HTERT RPE-1 (cell line): ENCODE results near the gene RPS21.
"Not testable (repeated sequence)": the region's sequence is repeated elsewhere in the genome, so short reads cannot be mapped to it uniquely, and the experiment has no call there.

Experiments used
- in situ Hi-C: fragments of 300-500 bp; cut with MboI; formaldehyde crosslinking; loops from 4 replicates; pipeline ENCODE4 v1.14.3; 2020; ENCODE audit warnings: low sequenced_read_pairs

The RPS21 gene

DNA sequence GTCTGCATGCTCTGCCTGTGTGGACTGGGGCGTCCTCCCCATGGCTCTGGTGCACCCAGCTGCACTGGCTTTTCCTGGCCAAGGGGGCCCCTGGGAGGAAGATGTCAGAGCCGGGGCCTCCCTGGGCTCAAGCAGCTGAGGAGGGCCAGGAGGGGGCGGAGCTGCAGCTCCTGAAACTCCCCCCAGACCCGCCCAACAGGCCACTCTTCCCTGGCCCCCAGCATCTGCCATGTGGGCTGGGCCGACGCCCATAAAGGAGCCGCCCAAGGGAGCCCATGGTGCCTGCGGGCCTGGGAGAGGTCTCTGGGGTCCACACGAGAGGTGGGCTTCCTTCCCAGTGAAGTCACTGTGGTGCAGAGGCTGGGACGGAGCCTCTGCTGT lies 36.4 kb downstream of the RPS21 start:
- in situ Hi-C loops = no loop called here

DNA sequence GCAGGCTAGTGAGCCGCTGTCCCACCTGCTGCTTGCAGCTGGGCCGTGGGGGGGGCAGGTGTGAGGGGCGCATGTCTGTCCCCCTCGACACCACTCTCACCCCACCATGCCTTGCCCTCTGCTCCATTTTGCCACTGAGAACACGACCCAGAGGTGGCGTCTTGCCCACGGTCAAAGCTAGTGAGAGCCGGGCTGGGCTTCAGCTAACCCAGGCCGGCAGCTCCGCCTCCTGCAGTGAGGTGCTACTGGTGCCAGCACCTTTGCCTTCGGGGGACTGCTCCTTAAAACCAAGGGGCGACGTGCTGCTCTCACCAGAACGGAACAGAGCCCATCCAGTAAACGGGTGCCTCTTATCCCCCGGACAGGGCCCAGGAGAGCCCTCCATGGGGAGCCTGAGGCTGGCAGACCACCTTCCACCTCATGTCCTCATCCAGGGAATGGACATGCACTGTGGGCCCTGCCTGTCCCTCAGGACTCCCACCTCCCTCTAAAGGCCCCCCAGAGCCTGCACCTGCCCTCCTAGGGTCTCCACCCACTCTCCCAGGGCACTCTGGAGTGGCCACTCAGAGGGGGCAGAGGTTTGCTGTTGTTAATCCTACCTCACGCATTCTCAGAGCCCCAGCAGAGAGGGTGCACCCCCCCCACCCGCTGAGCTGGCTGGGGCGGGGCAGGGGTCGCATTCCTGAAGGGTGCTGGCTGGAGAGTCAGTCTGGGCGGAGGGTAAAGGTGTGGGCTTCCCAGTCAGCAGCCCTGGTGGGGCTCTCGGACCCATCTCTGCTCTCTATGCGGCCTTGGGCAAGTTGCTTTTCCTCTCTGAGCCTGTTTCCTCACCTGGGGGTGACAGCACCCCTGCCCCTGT lies 37.6 kb downstream of the RPS21 start:
- in situ Hi-C loops = no loop called here

DNA sequence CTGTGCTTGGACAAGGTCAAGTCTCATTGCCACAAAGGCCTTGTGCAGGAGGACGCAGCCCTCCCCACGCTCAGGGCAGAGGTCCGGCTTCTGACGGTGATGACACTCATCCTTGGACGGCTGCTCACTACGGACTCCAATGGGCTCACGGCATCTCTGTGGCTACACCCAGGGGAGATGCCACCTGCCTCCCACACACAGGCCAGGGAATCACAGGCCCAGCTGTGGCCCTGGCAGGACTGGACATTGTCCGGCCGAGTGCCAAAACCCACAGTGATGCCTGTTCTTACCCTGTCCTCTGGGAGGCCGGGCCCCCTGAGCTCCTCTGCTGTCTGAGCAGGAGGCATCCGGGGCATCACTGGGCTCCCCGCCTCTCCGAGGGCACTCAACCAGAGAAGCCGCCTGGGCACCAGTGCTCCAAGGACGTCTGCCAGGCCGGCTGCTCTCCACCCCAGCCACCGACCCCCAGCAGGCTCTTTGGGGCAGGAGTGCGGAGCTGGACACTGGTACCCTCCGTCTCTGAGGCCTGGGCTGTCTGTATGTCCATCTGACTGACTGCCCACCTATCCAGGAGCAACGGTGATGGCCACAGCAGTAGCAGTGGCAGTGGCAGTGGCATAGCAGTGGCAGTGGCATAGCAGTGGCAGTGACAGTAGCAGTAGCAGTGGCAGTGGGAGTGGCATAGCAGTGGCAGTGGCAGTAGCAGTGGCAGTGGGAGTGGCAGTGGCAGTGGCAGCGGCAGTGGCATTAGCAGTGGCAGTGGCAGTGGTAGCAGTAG lies 38.6 kb downstream of the RPS21 start:
- in situ Hi-C loops = no loop called here

DNA sequence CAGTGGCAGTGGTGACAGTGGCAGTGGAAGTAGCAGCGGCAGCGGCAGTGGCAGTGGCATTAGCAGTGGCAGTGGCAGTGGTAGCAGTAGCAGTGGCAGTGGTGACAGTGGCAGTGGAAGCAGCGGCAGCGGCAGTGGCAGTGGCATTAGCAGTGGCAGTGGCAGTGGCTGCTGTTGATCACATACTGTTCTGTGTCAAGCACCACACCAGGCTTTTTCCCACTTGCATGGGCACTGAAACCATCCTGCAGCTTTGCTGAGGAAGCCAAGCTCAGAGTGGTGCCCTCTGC lies 39.1 kb downstream of the RPS21 start:
- in situ Hi-C loops = not testable (repeated sequence)

DNA sequence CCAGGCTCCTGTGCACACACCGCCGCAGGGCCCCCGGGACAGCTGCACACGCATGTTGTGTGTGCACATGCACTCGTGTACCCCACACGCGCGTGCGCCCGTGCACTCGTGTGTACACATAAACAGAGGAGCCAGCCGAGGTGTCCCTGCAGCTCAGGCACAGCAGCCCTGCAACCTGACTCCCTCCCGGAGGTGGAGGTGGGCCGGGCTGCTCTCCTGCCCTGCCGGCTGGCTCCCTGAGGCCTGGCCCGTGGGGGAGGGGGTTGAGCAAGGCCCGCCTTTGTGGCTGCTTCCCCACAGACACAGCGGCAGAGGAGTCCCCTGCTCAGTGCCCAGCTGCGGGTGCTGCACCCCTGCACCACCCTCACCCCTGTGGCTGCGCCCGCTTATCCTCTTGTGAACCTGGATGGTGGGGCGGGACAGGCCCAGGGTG lies 39.8 kb downstream of the RPS21 start:
- in situ Hi-C loops = no loop called here

DNA sequence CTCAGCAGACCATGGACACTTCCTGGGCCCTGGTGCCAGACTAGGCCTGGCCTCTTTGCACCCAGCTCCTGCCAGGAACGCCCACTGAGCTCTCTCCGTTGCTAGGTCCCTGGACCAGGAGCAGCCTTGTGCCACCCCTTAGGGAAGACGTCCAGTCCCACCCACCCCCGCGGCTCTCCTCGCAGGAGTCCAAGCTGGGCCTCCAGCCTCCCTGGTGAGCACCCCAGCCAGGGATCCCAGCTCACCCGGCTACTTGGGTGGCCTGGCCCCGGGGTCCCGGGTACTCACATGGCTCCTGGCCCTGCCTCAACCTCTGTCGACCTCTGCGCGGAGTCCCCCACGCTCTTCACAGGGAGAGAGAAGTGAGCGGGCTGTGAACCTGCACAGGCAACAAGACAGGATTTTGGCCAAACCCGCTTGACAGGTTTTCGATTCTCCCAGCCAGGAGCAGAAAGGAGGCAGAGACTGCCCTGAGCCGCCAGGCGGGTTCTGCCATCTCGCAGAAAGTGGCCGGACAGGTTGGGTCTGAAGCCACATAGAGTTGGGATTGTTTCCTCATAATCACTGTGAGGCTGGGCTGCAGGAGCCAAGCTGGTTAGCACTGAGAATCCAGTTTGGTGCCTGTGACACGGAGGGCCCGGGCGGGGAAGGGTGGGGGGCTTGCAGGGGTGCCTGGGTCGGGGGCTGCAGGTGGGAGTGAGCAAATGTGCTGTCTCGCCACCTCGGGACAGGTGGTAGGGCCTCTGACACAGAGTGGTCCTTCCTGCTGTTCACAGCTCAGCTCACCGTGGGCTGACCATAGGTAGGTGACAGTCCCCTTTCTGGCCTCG lies 40.5 kb downstream of the RPS21 start, which contains the start of gene RBBP8NL:
Gene RBBP8NL, minus strand, starts transcription at position 368 of the 830 bp plus-strand sequence. CDS start 7,892 bp downstream, outside the sequence.
- in situ Hi-C loops = no loop called here

DNA sequence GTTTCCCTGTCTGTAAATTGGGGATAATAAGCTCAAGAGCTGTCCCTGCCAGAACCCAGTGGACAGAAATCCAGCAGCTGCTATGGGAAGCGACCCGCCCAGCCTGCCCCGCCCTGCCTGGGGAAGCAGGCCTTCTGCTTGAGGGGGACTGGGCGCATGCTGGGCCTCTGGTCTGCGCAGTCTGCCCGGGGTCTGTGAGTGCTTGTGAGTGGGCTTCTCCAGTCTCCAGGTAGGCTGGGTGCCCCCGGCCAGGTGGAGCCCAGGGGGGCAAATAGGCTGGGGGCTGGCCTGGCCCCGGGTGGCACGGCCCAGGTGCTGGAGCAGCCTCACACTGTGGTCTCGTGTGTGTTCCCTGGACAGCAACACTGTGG lies 41.1 kb downstream of the RPS21 start:
- in situ Hi-C loops = no loop called here

DNA sequence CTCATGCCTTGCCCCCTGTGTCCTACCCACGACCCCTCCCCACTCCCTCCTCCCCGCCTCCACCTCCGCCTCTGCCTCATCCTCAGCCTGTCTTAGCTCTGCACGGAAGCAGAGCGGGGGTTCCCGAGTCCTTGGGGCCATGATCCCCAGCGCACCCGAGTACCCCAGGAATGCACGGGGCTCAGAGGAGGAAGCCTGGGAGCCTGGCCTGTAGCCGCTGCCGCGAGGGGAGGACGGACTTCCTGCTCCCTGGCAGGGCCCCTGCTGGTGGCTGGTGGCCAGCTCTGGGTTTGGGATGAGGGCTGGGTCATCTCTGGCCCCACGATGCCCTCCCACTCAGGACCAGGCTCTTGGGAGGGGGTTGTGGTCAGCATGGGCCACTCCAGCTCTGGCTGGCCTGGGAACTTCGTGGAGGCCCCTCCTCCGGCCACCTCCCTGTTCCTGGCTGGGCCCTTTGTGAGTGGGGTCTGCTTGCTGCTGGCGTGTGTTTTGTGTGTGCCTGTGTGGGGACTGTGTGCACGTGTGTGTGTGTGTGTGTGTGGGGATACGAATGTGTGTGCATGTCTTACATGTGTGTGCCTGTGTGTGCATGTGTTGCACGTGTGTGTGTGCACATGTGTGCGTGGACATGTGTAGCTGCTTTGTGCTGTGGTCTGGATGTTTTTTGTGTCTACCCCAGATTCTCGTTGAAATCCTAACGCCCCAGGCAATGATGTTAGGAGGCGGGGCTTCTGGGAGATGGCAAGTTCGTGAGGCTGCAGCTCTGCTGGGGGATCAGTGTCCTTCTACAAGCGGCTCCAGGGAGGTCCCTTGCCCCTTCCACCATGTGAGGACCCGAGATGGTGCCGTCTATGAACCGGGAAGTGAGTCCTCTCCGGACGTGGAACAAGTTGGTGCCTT lies 41.7 kb downstream of the RPS21 start:
- in situ Hi-C loops = no loop called here

DNA sequence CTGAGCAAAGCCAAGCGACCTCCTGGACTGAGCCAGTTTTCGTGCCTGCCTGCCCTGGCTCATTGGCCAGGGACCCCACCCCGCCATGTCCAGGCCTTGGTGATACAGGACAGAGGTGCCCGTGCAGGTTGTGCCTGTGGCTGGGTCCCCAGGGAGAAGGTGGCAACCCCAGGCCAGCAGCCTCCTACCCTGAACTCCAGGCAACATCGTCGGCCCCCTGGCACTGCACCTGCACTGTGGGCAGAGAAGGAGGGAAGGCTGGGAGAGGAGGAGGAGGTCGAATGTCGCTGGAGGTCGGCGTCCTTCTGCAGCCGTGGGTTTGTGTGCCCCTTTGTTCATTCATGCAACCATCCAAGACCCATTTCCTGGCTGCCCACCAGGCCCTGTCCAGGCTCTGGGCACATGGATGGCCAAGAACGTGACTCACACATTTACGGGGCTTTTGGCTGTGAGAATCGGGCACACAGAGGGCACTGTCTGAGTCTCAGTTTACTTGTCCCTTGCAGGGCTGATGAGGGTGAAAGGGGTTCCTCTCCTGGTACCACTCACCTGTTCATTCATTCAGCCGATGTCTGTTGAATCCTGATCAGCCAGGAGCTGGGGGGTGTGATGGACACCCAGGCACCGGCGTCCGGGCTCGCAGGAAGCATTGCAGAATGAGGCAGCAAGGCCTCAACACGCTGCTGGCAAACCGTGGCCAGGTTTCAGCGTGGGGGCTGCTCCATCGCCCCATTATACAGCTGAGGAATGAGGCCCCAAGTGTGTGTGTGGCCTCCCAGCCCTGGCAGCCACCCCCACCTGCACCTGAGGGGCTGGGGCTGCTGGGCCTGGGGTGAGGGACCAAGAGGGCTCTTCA lies 42.8 kb downstream of the RPS21 start:
- in situ Hi-C loops = no loop called here

DNA sequence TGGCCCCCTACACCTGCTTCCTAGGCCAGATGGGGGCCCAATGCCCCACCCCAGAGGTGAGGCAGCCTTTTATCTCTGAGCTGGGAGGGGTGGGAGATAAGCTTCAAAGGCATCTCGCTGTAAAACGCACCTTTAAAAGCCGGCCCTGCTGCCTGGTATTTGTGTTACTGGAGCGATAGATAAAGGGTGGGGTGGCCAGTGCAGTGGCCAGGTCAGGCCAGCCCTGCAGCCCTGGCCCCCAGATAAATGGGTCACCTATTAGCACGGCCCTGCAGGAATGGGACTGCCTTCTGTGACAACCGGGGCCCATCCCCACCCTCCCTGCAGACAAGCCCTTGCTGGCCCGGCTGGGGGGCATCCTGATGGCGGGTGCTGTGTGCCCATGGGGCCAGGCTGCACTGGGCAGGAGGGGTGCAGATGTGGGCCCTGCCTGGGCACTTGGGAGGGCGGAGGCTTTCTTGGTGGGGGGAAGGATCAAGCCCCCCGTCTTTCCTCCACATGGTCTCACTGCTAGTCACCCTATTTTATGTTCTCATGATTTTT lies 43.5 kb downstream of the RPS21 start:
- in situ Hi-C loops = no loop called here

DNA sequence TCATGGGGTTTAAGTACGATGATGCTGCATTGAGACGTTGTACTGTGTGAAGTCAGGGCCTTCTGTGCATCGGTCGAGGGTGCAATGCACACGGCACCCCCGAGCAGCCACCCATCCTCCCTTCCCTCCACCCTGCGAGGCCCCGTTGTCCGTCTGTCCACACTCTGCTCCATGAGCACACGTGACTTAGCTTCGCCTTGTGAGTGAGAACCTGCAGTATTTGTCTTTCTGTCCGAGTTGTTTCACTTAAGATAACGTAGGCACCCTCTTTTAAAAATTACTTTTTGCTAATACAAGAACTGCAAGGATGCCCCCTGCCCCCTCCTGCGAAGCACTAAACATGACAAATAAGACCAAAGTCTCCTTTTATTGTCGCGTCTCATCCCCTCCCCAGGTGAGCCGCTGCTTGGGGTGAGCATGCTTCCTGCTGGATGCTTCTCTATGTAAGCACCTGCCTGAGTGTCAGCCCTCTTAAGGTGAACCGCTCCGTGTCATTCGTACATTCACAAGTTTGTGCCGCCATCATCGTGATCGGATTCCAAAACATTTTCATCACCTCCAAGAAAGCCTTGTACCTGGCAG lies 44.1 kb downstream of the RPS21 start:
- in situ Hi-C loops = no loop called here

DNA sequence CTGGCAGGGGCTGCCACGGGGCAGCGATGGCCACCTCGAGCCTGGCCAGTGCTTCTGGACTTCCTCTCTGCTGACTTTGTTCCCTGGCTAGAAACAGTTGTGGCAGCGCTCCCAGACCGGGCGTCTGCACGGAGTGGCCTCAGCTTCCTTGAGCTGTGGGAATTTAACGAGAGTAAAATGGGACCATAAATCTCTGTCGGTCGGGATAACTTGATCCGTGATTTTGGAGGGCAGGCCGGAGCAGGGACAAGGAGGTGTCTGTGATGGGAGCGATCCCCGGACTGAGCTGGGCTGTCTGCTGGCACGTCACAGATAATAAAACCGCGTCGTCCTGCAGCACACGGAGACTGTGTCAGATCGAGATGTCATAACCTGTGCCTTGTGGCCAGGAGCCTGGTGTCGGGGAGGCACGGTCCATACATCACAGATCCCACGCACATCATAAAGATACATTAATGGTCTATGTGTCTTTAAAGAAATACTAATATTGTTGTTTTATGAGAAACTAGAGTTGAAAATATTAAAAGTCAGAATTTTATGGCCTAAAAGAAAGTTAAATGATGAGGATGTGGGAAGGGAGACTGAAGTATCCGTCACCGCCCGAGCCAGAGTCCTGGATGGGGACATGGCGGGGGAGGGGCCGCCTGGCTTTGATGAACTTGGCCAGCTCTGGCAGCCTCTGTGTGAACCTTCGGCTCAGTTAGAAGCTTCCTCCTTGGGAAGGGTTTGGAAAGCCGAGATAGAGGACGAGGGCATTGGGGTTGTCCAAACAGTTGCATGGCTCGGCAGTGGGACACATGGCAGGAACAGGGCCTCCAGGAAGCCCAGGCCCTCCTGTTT lies 47.0 kb downstream of the RPS21 start:
- in situ Hi-C loops = no loop called here

DNA sequence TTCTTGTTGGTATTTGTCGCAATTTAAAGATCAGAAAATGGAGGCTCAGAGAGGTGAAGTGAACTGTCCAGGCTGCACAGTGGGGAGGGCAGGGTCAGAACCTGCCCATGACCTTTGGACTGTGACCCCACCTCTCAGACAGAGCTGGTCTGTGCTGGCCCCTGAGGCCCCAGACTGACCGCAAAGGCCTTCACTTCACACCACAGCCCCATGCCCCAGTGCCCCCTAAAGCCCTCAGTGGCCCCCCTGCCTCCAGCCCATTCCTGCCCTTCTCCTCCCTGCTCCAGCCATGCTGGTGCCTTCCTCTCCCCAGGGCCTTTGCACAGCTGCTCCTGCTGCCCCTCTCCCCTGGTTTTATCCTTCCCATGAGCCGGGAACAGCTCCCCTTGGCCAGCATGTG lies 49.8 kb downstream of the RPS21 start:
- in situ Hi-C loops = no loop called here

DNA sequence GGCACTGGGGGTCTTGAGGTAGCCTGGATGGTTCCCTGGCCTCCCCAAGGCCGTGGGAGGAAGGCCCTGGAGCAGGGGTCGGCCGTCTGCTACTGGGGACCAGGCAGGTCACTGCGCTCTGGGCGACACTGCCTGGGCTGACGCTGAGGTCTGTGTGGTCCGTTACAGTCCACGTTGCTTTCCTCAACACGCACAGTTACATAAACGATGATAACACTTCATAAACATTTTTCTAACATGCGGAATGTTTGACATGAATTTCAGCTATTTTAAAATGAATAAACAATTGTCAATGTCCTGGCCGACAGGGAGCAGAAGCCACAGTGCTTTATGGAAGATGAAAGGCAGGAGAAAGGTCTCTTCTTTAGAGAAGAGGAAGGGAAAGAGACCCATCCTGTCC lies 50.6 kb downstream of the RPS21 start:
- in situ Hi-C loops = no loop called here

DNA sequence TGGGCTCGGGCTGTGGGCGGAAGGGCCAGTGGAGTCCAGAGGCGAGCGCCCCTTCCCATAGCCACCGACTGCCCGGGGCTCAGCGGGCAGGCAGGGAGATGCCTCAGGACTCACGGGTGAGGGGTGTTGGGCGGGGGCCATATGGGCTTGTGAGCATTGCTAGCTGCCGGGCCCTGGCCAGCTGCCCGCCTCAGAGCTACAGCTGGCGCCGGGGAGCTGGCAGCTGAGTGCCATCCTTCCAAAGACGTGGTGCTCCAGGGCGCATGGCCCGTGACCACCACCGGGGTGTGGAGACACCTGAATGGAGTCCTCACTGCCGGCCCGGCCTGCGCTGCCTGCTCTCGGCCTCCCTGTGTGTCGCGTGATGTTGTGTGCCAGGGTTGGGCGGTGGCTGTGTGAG lies 51.0 kb downstream of the RPS21 start:
- in situ Hi-C loops = no loop called here
